ENCODE data around the gene PIK3C3.
"Not testable (repeated sequence)": the region's sequence is repeated elsewhere in the genome, so short reads cannot be mapped to it uniquely, and the experiment has no call there.

Gene PIK3C3

GRCh38 chr18:42005782-42006181 is 50.7 kb downstream of the PIK3C3 start:
- Histone ChIP-seq H3K36me3 (ENCODE audit: control insufficient read depth in 2 of 2, insufficient read depth in 1 of 2, low read length in 2 of 2) (peaks cover 22 to 26% of the 10 kb centered on the region in 2 experiments), H3K9me3 (ENCODE audit: control insufficient read depth, insufficient read depth, low read depth, low read length) (no peaks in the 10 kb centered on the region), H3K27ac (ENCODE audit: extremely low read depth, low read depth, low read length) (no peak overlapping the region), H3K4me1 (ENCODE audit: control insufficient read depth, insufficient read depth, low read length) (no peaks in the 10 kb centered on the region; the same call in 1 of the 2 replicates), H3K4me3 (ENCODE audit: low read depth, low read length) (no peak overlapping the region)
- CTCF ChIA-PET = interaction anchor here (2.7 kb wide), 1 partner anchor 23 kb away, joined by 11 read pairs; no protein-coding TSS in a partner anchor
- POLR2A ChIA-PET = no interaction called here
- TF ChIP-seq ZFP3 (tag by site-specific recombination; IDR thresholded peaks at IDR 0.05; ENCODE audit: low read depth) (no peak), ZNF423 (tag by site-specific recombination; IDR thresholded peaks at IDR 0.05) (no peak), ZNF398 (tag by site-specific recombination; IDR thresholded peaks at IDR 0.05) (0 out of 2 replicates have a peak, but pooled peaks have one; percentile 9), CTCF (tag by site-specific recombination; IDR thresholded peaks at IDR 0.05) (no peak), ZNF350 (tag by site-specific recombination; IDR thresholded peaks at IDR 0.05) (no peak), ZNF37A (tag by site-specific recombination; IDR thresholded peaks at IDR 0.05) (no peak), ZIC2 (tag by site-specific recombination; IDR thresholded peaks at IDR 0.05) (no peak)
- TF ChIP-seq, protein P1, sequence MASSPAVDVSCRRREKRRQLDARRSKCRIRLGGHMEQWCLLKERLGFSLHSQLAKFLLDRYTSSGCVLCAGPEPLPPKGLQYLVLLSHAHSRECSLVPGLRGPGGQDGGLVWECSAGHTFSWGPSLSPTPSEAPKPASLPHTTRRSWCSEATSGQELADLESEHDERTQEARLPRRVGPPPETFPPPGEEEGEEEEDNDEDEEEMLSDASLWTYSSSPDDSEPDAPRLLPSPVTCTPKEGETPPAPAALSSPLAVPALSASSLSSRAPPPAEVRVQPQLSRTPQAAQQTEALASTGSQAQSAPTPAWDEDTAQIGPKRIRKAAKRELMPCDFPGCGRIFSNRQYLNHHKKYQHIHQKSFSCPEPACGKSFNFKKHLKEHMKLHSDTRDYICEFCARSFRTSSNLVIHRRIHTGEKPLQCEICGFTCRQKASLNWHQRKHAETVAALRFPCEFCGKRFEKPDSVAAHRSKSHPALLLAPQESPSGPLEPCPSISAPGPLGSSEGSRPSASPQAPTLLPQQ (tag by site-specific recombination; IDR thresholded peaks at IDR 0.05) = no peak
- TF ChIP-seq, protein P2, sequence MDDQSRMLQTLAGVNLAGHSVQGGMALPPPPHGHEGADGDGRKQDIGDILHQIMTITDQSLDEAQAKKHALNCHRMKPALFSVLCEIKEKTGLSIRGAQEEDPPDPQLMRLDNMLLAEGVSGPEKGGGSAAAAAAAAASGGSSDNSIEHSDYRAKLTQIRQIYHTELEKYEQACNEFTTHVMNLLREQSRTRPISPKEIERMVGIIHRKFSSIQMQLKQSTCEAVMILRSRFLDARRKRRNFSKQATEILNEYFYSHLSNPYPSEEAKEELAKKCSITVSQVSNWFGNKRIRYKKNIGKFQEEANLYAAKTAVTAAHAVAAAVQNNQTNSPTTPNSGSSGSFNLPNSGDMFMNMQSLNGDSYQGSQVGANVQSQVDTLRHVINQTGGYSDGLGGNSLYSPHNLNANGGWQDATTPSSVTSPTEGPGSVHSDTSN (CRISPR knock-in tag; IDR thresholded peaks at IDR 0.05) = no peak

DNA sequence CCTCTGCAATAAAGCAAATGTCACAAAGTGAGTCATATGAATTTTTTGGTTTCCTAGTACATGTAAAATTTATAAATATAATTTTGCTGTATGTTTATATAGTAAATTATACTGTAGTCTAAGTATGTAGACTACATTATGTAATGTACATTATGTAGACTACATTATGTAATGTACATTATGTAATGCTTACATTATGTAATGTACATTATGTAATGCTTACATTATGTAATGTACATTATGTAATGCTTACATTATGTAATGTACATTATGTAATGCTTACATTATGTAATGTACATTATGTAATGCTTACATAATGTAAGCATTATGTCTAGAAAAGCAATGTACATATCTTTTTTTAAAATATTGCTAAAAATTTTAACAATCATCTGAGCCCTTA is 54.4 kb downstream of the PIK3C3 start:
- H3K4me3 ChIP-seq (ENCODE audit: low read depth, low read length); H3K9me3 ChIP-seq (ENCODE audit: control insufficient read depth, insufficient read depth, low read depth, low read length); H3K27ac ChIP-seq (ENCODE audit: extremely low read depth, low read depth, low read length); H3K4me1 ChIP-seq (ENCODE audit: control insufficient read depth, insufficient read depth, low read length); POLR2A ChIA-PET; CTCF ChIA-PET: not testable (repeated sequence)
- H3K36me3 ChIP-seq (ENCODE audit: control insufficient read depth in 2 of 2, insufficient read depth in 1 of 2, low read length in 2 of 2) = peaks cover 26% of the 10 kb centered on the region in 2 experiments
- TF ChIP-seq ZNF629 (tag by site-specific recombination; IDR thresholded peaks at IDR 0.05) = peak; percentile 69
- 0 out of 2 replicates have a peak, but pooled peaks have one; percentile 18 for TF ChIP-seq ZNF366 (tag by site-specific recombination; conservative IDR thresholded peaks at IDR 0.05)
- 0 out of 2 replicates have a peak, but pooled peaks have one; percentile 13 for TF ChIP-seq ZNF398 (tag by site-specific recombination; IDR thresholded peaks at IDR 0.05)
- 0 out of 2 replicates have a peak, but pooled peaks have one; percentile 33 for TF ChIP-seq ZNF843 (tag by site-specific recombination; IDR thresholded peaks at IDR 0.05)
- TF ChIP-seq, protein P3, sequence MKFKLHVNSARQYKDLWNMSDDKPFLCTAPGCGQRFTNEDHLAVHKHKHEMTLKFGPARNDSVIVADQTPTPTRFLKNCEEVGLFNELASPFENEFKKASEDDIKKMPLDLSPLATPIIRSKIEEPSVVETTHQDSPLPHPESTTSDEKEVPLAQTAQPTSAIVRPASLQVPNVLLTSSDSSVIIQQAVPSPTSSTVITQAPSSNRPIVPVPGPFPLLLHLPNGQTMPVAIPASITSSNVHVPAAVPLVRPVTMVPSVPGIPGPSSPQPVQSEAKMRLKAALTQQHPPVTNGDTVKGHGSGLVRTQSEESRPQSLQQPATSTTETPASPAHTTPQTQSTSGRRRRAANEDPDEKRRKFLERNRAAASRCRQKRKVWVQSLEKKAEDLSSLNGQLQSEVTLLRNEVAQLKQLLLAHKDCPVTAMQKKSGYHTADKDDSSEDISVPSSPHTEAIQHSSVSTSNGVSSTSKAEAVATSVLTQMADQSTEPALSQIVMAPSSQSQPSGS (tag by site-specific recombination; IDR thresholded peaks at IDR 0.05; ENCODE audit: low read depth) = peak; percentile 98
- TF ChIP-seq, protein P1 (tag by site-specific recombination; IDR thresholded peaks at IDR 0.05) = peak; percentile 64
- TF ChIP-seq PRDM6 (tag by site-specific recombination; IDR thresholded peaks at IDR 0.05) = peak; percentile 31; the same call in 1 of the 2 replicates
